ENCODE measurements around the gene GPX8. TPM values are rescaled to one million over a fixed set of nuclear protein-coding genes. Genes with fewer than 3 reads are reported as not detected.

GPX8 gene
- total and polyA plus RNA-seq, 9 of the 15 experiments (the other 6 are each of a cell fraction or from before 2014, with no cell fraction given), result 0.62 to 1.8 (median 1.2) TPM

- TF ChIP-seq NR2C2 (CRISPR knock-in tag; IDR thresholded peaks at IDR 0.05), result no peak
- TF ChIP-seq NR2C2 (tag; IDR thresholded peaks at IDR 0.05), result no peak
- no peak for TF ChIP-seq KLF6 (CRISPR knock-in tag; IDR thresholded peaks at IDR 0.05; ENCODE audit: borderline replicate concordance)
- TF ChIP-seq RBM14 (IDR thresholded peaks at IDR 0.05; ENCODE audit: borderline replicate concordance, insufficient read depth, low read depth, low read length), result no peak
- TF ChIP-seq CREB3L1 (IDR thresholded peaks at IDR 0.05; ENCODE audit: borderline replicate concordance, low read depth), result peak; percentile 26; the same call in 1 of the 2 replicates
- TF ChIP-seq JUNB (CRISPR knock-in tag; conservative IDR thresholded peaks at IDR 0.05), result no peak
- no peak for TF ChIP-seq NR2C1 (IDR thresholded peaks at IDR 0.05)
- no peak for TF ChIP-seq NR2C1 (tag; IDR thresholded peaks at IDR 0.05)
- TF ChIP-seq, protein P1, sequence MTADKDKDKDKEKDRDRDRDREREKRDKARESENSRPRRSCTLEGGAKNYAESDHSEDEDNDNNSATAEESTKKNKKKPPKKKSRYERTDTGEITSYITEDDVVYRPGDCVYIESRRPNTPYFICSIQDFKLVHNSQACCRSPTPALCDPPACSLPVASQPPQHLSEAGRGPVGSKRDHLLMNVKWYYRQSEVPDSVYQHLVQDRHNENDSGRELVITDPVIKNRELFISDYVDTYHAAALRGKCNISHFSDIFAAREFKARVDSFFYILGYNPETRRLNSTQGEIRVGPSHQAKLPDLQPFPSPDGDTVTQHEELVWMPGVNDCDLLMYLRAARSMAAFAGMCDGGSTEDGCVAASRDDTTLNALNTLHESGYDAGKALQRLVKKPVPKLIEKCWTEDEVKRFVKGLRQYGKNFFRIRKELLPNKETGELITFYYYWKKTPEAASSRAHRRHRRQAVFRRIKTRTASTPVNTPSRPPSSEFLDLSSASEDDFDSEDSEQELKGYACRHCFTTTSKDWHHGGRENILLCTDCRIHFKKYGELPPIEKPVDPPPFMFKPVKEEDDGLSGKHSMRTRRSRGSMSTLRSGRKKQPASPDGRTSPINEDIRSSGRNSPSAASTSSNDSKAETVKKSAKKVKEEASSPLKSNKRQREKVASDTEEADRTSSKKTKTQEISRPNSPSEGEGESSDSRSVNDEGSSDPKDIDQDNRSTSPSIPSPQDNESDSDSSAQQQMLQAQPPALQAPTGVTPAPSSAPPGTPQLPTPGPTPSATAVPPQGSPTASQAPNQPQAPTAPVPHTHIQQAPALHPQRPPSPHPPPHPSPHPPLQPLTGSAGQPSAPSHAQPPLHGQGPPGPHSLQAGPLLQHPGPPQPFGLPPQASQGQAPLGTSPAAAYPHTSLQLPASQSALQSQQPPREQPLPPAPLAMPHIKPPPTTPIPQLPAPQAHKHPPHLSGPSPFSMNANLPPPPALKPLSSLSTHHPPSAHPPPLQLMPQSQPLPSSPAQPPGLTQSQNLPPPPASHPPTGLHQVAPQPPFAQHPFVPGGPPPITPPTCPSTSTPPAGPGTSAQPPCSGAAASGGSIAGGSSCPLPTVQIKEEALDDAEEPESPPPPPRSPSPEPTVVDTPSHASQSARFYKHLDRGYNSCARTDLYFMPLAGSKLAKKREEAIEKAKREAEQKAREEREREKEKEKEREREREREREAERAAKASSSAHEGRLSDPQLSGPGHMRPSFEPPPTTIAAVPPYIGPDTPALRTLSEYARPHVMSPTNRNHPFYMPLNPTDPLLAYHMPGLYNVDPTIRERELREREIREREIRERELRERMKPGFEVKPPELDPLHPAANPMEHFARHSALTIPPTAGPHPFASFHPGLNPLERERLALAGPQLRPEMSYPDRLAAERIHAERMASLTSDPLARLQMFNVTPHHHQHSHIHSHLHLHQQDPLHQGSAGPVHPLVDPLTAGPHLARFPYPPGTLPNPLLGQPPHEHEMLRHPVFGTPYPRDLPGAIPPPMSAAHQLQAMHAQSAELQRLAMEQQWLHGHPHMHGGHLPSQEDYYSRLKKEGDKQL (CRISPR knock-in tag; IDR thresholded peaks at IDR 0.05; ENCODE audit: borderline replicate concordance), result no peak
- TF ChIP-seq L3MBTL2 (IDR thresholded peaks at IDR 0.05), result peak; percentile 46; the same call in 1 of the 2 replicates
- TF ChIP-seq ADNP (tag; IDR thresholded peaks at IDR 0.05), result no peak
- no peak for TF ChIP-seq TARDBP (IDR thresholded peaks at IDR 0.05)
- TF ChIP-seq TEAD2 (tag; IDR thresholded peaks at IDR 0.05), result no peak
- TF ChIP-seq NFYB (IDR thresholded peaks at IDR 0.05; ENCODE audit: extremely low read depth, insufficient read length), result peak; percentile 13
- TF ChIP-seq GTF3C2 (IDR thresholded peaks at IDR 0.05; ENCODE audit: borderline replicate concordance, extremely low read depth, insufficient read length), result no peak
- TF ChIP-seq, protein P2, sequence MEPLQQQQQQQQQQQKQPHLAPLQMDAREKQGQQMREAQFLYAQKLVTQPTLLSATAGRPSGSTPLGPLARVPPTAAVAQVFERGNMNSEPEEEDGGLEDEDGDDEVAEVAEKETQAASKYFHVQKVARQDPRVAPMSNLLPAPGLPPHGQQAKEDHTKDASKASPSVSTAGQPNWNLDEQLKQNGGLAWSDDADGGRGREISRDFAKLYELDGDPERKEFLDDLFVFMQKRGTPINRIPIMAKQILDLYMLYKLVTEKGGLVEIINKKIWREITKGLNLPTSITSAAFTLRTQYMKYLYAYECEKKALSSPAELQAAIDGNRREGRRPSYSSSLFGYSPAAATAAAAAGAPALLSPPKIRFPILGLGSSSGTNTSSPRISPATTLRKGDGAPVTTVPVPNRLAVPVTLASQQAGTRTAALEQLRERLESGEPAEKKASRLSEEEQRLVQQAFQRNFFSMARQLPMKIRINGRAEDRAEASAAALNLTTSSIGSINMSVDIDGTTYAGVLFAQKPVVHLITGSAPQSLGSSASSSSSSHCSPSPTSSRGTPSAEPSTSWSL (CRISPR knock-in tag; IDR thresholded peaks at IDR 0.05; ENCODE audit: borderline replicate concordance), result no peak
Observed at GRCh38 chr5:55172937-55173686, 13.1 kb downstream of the GPX8 start, which contains the start of gene CDC20B (continued).
